ENCODE measurements around the gene LPP.
A peak's percentile ranks its signal among the peaks of the same experiment; 100 is the strongest.

Gene LPP

GRCh38 chr3:188135271-188135670 lies 18.7 kb upstream of the LPP start:
- no peak for DNase-seq (ENCODE audit: low read depth in 1 of 2, low spot score in 1 of 2)

GRCh38 chr3:188137051-188137450 lies 16.9 kb upstream of the LPP start:
- DNase-seq (ENCODE audit: low read depth in 1 of 2, low spot score in 1 of 2): no peak

DNA sequence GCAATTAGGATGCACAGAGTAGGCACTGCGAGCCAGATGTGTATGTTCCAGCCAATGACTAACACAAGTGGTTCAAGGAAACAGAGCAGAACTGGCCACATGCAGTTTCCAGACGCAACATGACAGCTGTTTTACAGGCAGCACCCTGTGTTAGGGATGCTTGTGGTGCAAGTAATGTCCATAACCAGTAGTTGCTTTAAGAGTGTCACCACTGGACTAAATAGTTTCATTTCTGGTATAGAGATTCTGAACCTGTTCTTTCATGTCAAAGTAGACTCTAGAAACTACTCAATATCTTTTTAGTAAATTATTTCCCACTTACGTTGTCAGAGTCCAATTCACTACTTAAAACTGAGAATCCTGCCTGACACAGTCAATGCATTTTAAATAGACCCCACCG lies 14.5 kb upstream of the LPP start:
- no peak for DNase-seq (ENCODE audit: low read depth in 1 of 2, low spot score in 1 of 2)

GRCh38 chr3:188146219-188146618 lies 7.7 kb upstream of the LPP start:
- DNase-seq (ENCODE audit: low read depth in 1 of 2, low spot score in 1 of 2): no peak

DNA sequence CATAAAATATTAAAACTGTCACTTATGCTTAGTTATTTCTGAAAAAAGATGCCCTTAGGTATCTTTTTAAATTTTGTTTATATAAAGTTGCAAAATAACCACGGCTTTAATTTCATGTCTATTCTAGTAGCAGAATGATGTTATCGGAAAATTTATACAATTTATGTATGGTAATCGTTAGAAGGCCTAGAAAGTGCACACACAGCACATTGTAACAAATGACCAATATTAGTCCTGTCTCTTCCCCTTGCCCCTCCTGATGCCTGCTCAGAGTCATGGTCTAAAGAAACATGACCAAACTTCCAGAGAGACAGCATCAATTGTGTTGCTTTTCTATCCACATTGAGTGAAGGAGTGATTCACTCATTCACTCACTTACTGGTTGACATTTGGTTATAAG lies 6.2 kb upstream of the LPP start:
- DNase-seq (ENCODE audit: low read depth in 1 of 2, low spot score in 1 of 2): no peak

GRCh38 chr3:188148318-188148717 lies 5.6 kb upstream of the LPP start:
- DNase-seq (ENCODE audit: low read depth in 1 of 2, low spot score in 1 of 2): no peak

GRCh38 chr3:188149587-188149986 lies 4.4 kb upstream of the LPP start:
- DNase-seq (ENCODE audit: low read depth in 1 of 2, low spot score in 1 of 2): no peak

- DNase-seq (ENCODE audit: low read depth in 1 of 2, low spot score in 1 of 2): no peak
These were observed 3.0 kb upstream of the LPP start for GRCh38 chr3:188150982-188151381.

DNA sequence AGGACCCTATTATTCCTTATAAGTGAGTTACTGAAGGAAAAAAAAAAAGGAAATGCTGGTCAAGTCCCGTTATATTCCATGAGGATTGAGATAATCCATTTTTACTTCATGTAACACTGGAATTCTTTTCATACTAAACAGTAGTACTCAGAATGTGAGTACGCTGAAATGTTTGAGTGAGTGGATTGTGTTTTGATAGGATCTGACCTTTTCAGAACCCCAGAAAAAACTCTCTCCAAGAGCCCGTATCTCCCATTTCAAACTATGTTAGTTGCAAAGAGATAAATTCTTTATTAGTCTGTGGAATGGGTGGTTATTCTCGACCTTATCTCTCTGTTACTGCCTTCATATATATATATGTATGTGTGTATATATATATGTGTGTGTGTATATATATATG lies 2.5 kb upstream of the LPP start:
- no peak for DNase-seq (ENCODE audit: low read depth in 1 of 2, low spot score in 1 of 2)

- no peak for DNase-seq (ENCODE audit: low read depth in 1 of 2, low spot score in 1 of 2)
These were observed 1.1 kb upstream of the LPP start for GRCh38 chr3:188152660-188153436.

DNA sequence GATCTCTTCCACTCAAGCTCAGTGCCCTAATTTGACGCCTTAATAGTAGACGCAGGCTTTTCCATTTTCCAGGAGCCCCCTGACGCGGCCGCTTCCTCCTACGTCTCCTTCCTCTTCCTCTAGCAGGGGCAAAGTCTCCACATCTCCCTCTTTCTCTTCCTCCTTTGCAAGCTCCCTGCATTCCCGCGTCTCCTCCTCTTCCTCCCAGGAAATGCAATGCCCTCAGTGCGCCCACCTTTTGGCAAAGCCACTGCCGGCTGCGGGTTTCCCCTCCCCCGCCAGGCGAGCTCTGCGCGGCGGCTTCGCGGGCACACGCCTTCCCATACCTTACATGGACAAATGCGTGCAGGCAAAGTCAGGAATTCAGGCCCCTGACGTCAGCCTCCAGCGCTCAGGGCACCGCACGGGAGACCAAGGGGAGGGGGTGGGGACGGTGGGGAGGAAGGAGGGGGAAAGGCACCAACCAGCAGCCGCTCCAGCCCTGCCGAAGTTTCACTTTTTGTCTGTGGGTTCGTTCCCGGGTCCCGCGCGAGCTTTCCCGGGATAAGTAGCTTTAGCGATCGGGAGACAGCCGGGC lies 432 bp upstream of the LPP start:
- DNase-seq (ENCODE audit: low read depth in 1 of 2, low spot score in 1 of 2): peak in 1 of 2 donors; percentile 20

- no peak for DNase-seq (ENCODE audit: low read depth in 1 of 2, low spot score in 1 of 2)
These were observed 1.0 kb downstream of the LPP start for GRCh38 chr3:188154809-188155574.

- DNase-seq (ENCODE audit: low read depth in 1 of 2, low spot score in 1 of 2): no peak
These were observed 2.1 kb downstream of the LPP start for GRCh38 chr3:188156056-188156455.

- no peak for DNase-seq (ENCODE audit: low read depth in 1 of 2, low spot score in 1 of 2)
These were observed 3.5 kb downstream of the LPP start for GRCh38 chr3:188157407-188157806.

DNA sequence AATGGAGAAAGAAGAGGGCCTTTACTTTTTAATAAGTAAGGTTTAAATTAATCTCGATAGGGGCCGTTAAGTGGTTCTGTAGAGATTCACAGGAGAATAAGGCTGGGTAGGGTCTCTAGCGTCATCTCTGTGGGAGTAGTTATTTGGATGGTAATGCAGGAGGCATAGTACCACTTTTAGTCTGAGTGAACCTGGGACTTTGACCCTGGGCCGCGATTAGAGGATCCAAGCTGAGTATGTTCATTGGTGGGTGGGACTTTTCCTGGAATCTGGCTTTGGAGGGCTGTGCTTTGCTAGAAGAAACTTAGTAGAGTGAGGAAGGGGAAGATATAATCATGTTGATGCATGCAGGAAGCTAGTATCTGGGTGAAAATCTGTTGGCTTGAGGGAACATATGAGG lies 4.0 kb downstream of the LPP start:
- no peak for DNase-seq (ENCODE audit: low read depth in 1 of 2, low spot score in 1 of 2)

DNA sequence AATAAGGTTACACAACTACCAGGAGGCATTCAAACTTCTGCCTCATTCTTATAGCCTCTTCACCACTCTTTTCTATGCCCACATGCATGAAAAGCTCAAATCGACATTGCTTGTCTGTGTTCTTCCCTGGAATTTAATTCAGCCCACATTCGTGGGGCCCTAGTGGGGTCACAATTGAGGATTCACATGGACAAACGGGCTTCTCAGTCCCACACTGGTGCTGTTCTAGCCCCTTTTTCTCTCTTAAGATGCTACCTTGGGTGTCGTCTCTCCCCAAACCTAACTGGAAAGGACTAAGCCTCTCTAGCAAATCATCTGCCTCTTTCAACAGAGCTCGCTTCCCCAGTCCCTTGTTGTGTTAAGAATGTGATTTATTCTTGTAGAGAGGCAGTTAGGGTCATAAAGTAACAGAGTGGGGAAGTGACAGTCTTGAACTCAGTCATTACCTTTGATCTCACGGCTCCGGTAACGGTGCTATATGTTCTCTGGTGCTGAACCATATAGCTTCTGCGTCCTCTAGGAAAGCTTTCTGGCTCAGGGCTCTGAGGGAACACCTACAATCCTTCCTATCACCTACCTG lies 4.9 kb downstream of the LPP start:
- no peak for DNase-seq (ENCODE audit: low read depth in 1 of 2, low spot score in 1 of 2)

DNA sequence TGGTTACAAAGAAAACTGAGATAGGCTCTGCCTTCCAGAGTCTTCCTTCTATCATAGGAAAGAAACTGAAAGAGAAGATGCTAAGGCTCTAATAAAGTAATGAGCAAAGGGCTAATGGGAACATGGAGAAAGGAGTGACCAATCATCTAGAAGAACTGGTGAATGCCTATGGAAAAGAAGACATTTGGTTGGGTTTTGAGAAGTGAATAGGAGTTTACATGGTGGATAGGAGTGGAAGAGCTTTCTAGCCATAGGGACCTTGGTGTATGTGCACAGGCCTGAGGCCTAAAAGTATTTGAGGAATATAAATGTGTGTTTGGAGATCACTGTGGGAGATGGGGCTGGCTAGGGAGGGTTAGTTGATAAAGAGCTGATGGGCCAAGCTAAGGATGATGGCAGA lies 6.8 kb downstream of the LPP start:
- no peak for DNase-seq (ENCODE audit: low read depth in 1 of 2, low spot score in 1 of 2)

- no peak for DNase-seq (ENCODE audit: low read depth in 1 of 2, low spot score in 1 of 2)
These were observed 10.3 kb downstream of the LPP start for GRCh38 chr3:188164248-188164687.

DNA sequence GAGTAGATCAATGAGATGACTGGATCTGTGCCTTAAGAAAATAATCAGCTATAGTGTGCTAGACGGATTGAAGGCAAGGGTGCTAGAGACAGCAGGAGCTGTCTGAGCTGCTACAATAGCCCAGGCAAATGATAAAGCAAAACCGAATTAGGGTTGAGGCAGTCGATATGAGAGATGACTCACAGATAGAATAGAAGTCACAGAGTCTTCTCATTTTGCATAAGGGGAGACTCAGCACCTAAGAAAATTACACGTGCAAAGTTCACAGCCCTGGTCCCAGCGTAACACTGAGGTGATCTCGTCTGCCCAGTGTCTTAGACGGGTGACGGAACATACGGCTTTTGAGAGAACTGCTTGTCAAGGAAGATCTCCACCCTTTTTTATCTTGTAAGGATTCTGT lies 11.6 kb downstream of the LPP start:
- DNase-seq (ENCODE audit: low read depth in 1 of 2, low spot score in 1 of 2): no peak

- no peak for DNase-seq (ENCODE audit: low read depth in 1 of 2, low spot score in 1 of 2)
These were observed 12.5 kb downstream of the LPP start for GRCh38 chr3:188166441-188166840.

DNA sequence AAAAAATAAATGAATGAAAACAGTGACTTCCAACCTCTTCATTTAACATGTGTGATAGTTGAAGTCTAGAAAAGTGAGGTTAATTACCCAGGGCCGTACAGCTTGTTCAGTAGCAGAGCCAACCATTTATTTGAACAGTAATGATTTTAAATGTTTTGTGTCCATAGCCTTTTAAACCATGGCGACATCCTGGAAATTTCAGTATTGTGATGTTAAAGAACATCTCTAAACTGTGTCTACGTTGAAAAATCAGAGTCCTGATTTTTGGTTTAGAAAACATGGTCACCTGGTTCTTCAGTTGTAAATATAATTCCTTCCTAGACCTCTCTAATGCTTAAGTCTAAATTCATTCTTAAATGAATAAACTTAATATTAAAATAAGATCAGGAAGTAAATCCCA lies 14.2 kb downstream of the LPP start:
- no peak for DNase-seq (ENCODE audit: low read depth in 1 of 2, low spot score in 1 of 2)

- no peak for DNase-seq (ENCODE audit: low read depth in 1 of 2, low spot score in 1 of 2)
These were observed 14.7 kb downstream of the LPP start for GRCh38 chr3:188168648-188169047.
